GM12878 (cell line): ENCODE measurements around the gene CDKN1C. TPM values are rescaled to one million over a fixed set of nuclear protein-coding genes. Genes with fewer than 3 reads are reported as not detected.

Source experiments
- ATAC-seq: fragments of 200-7000 bp; cut with Tn5 transposase; 3 replicates; pipeline ENCODE4 v1.9.1; 2020; ENCODE audit warnings: mild to moderate bottlenecking, moderate library complexity
- BruUV-seq: library from RNA; stranded (reverse); fragments of 400-500 nt; replicated peaks from 2 replicates; lab custom pipeline; 2021; lab: Mats Ljungman, UMichigan
- CTCF ChIA-PET: fragments of 300-600 bp; sonication (Branson Sonifier 250); formaldehyde crosslinking; extraction: SDS; loops from one replicate; lab custom pipeline; 2021; ENCODE audit warnings: inconsistent platforms; lab: Yijun Ruan, JAX
- POLR2A ChIA-PET: fragments of 350-600 bp; formaldehyde crosslinking; extraction: SDS; loops from one replicate; lab custom pipeline; 2021; ENCODE audit warnings: inconsistent platforms; lab: Charles Lee
- RAD21 ChIA-PET: fragments of 300-600 bp; sonication (Branson Sonifier 250); formaldehyde crosslinking; loops from one replicate; lab custom pipeline; 2023; ENCODE audit warnings: antibody characterized with exemption; ENCODE audit not compliant: unreplicated experiment; lab: Charles Lee
- SMC1A ChIA-PET: fragments of 300-600 bp; sonication (Branson Sonifier 250); formaldehyde crosslinking; loops from one replicate; lab custom pipeline; 2023; ENCODE audit not compliant: unreplicated experiment, uncharacterized antibody; lab: Charles Lee
- DNase-seq: peaks from one replicate; pipeline ENCODE4 v3.0.0-alpha.2; 2011; ENCODE audit warnings: low read depth, low spot score
- FAIRE-seq: peaks from 3 replicates; lab custom pipeline; 2011; peaks lifted over from hg19 to GRCh38; lab: Jason Lieb, UNC
- H2AFZ ChIP-seq: 2 replicates; pipeline ENCODE4 v1.6.0; 2011; ENCODE audit warnings: low read depth, low read length, control low read depth; ENCODE audit not compliant: control insufficient read depth
- H3K27ac ChIP-seq: 2 replicates; pipeline ENCODE4 v1.5.1; 2011; ENCODE audit warnings: control low read depth; ENCODE audit not compliant: control insufficient read depth, insufficient read depth
- H3K27me3 ChIP-seq, 2 experiments: replicated peaks in 1 of 2; 2 replicates each; pipeline versions ENCODE4 v1.6.0 to v1.6.1; 2011; ENCODE audit warnings: low read length in 1 of 2; ENCODE audit not compliant: control insufficient read depth in 2 of 2, insufficient read depth in 2 of 2
- H3K36me3 ChIP-seq, 2 experiments: 2 replicates each; pipeline ENCODE4 v1.5.1; 2011; ENCODE audit warnings: low read length in 1 of 2; ENCODE audit not compliant: control insufficient read depth in 2 of 2, insufficient read depth in 2 of 2
- H3K4me1 ChIP-seq: 2 replicates; pipeline ENCODE4 v1.6.1; 2011; ENCODE audit warnings: mild to moderate bottlenecking, low read length, moderate library complexity, mixed read lengths; ENCODE audit not compliant: control insufficient read depth, insufficient read depth
- H3K4me2 ChIP-seq: 2 replicates; pipeline ENCODE4 v1.6.0; 2011; ENCODE audit warnings: control low read depth; ENCODE audit not compliant: control insufficient read depth, insufficient read depth
- H3K4me3 ChIP-seq: fragments of 200-600 bp; sonication (generic); 2 replicates; pipeline ENCODE4 v1.5.1; 2016
- H3K79me2 ChIP-seq: 2 replicates; pipeline ENCODE4 v1.6.0; 2011; ENCODE audit warnings: low read length; ENCODE audit not compliant: control insufficient read depth, insufficient read depth
- H3K9ac ChIP-seq: 2 replicates; pipeline ENCODE4 v1.8.0; 2011; ENCODE audit warnings: low read length, control low read depth, mixed read lengths; ENCODE audit not compliant: control insufficient read depth, insufficient read depth
- H3K9me3 ChIP-seq: replicated peaks from 3 replicates; pipeline ENCODE4 v1.5.1; 2011; ENCODE audit warnings: mild to moderate bottlenecking, low read length; ENCODE audit not compliant: control insufficient read depth, insufficient read depth
- H4K20me1 ChIP-seq: 2 replicates; pipeline ENCODE4 v1.6.0; 2011; ENCODE audit not compliant: control insufficient read depth, insufficient read depth
- FOXK2 ChIP-seq: fragments of 450-650 bp; IDR thresholded peaks from 2 replicates; pipeline ENCODE4 v1.6.1; 2017; ENCODE audit warnings: mild to moderate bottlenecking, moderate library complexity
- HCFC1 ChIP-seq: fragments of 150-350 bp; IDR thresholded peaks from 2 replicates; pipeline ENCODE4 v1.6.1; 2014; ENCODE audit warnings: low read length
- HDAC2 ChIP-seq: fragments of 200-600 bp; sonication (generic); IDR thresholded peaks from 2 replicates; pipeline ENCODE4 v1.6.1; 2017
- IRF5 ChIP-seq: fragments of 450-650 bp; IDR thresholded peaks from 2 replicates; pipeline ENCODE4 v1.6.1; 2017; ENCODE audit warnings: borderline replicate concordance
- KDM1A ChIP-seq: fragments of 200-600 bp; sonication (generic); IDR thresholded peaks from 2 replicates; pipeline ENCODE4 v1.6.1; 2016; ENCODE audit warnings: borderline replicate concordance
- LARP7 ChIP-seq: fragments of 450-650 bp; IDR thresholded peaks from 2 replicates; pipeline ENCODE4 v1.6.1; 2017; ENCODE audit warnings: mild to moderate bottlenecking
- RAD51 ChIP-seq: fragments of 450-650 bp; IDR thresholded peaks from 2 replicates; pipeline ENCODE4 v1.6.1; 2016; ENCODE audit warnings: moderate library complexity, mild to moderate bottlenecking, inconsistent platforms
- RFX5 ChIP-seq: IDR thresholded peaks from 2 replicates; pipeline ENCODE4 v1.6.1; 2011; ENCODE audit warnings: low read depth, low read length, improper control_type of control experiment
- SMAD1 ChIP-seq: fragments of 450-650 bp; IDR thresholded peaks from 2 replicates; pipeline ENCODE4 v1.6.1; 2018; ENCODE audit warnings: mild to moderate bottlenecking, low read depth; ENCODE audit not compliant: partially characterized antibody
- WRNIP1 ChIP-seq: IDR thresholded peaks from 2 replicates; pipeline ENCODE4 v1.6.1; 2011; ENCODE audit warnings: low read depth, low read length, improper control_type of control experiment, borderline replicate concordance
- ZNF384 ChIP-seq: IDR thresholded peaks from 2 replicates; pipeline ENCODE4 v1.6.1; 2012; ENCODE audit warnings: low read depth, mild to moderate bottlenecking, low read length, improper control_type of control experiment, borderline replicate concordance
- WGBS: methylation state at CpG from one replicate; pipeline ENCODE4 v1.1.6; 2016; ENCODE audit warnings: low lambda C conversion rate; ENCODE audit not compliant: insufficient replicate concordance, insufficient coverage; ENCODE audit errors: missing lambda C conversion rate; 5-methylcytosine and 5-hydroxymethylcytosine counted together
- in situ Hi-C: fragments of 300-500 bp; cut with MboI; formaldehyde crosslinking; loops from 9 replicates; pipeline ENCODE4 v1.14.3; 2018; ENCODE audit warnings: mixed read lengths
- intact Hi-C: fragments of 100-400 bp; cut with micrococcal nuclease; formaldehyde crosslinking; loops from one replicate; pipeline ENCODE4 v1.14.2; 2022; ENCODE audit not compliant: unreplicated experiment
- polyA plus RNA-seq, 11 experiments: library from polyadenylated mRNA; depleted of rRNA in 4 of 11; unstranded in 6 of 11; stranded (reverse) in 5 of 11; fragments of >200 nt; fragmentation: Nextera tagmentation in 4 of 11; fragmentation: Illumina TruSeq in 1 of 11; extraction: Ambion mirVana in 4 of 11; extraction: Trizol in 1 of 11; gene quantifications; 1 replicate in 1 of 11; 2 replicates in 10 of 11; pipeline versions ENCODE4 v1.2.1 to v1.2.3, GENCODE V29; 2011 to 2016; ENCODE audit warnings: inconsistent platforms in 2 of 11, missing spikeins in 2 of 11, low read depth in 1 of 11
- total RNA-seq, 4 experiments: library from RNA; depleted of rRNA in 3 of 4; stranded (reverse); fragments of >200 nt in 3 of 4; fragmentation: Illumina TruSeq in 1 of 4; extraction: Trizol in 1 of 4; gene quantifications; 2 replicates each; pipeline versions ENCODE4 v1.2.1 to v1.2.3, GENCODE V29; 2013 to 2021

CDKN1C gene
- total and polyA plus RNA-seq, 10 of the 15 experiments (the other 5 are each of a cell fraction or from before 2014, with no cell fraction given), result 0.05 to 0.21 (median 0.14) TPM; not detected in 7

GRCh38 chr11:2853401-2853800, 32.2 kb downstream of the CDKN1C start:
- WGBS, result 48% methylated on average over 12 of the region's 12 CpGs
- H3K79me2 ChIP-seq, result no peaks in the 10 kb centered on the region
- ChIA-PET CTCF (interaction anchor here (0.6 kb wide), 1 partner anchor 284 kb away, joined by 3 read pairs; no protein-coding TSS in a partner anchor), RAD21 (interaction anchor here (0.6 kb wide), 1 partner anchor 138 kb away, joined by 3 read pairs; no protein-coding TSS in a partner anchor), POLR2A (no interaction called here), SMC1A (no interaction called here)
- no peaks in the 10 kb centered on the region for H3K36me3 ChIP-seq
- H2AFZ ChIP-seq, result no peak overlapping the region
- intact Hi-C loops, result no loop called here
- H3K4me1 ChIP-seq, result no peaks in the 10 kb centered on the region
- H3K27ac ChIP-seq, result no peak overlapping the region
- H3K4me3 ChIP-seq, result no peak overlapping the region
- H3K9me3 ChIP-seq, result no peaks in the 10 kb centered on the region
- DNase-seq (no peak), ATAC-seq (no peak)
- H3K27me3 ChIP-seq, result no peaks in the 10 kb centered on the region; a peak in 1 of 4 replicates
- H3K9ac ChIP-seq, result no peak overlapping the region
- BruUV-seq, result no TSS peak
- no peak overlapping the region for H3K4me2 ChIP-seq
- no peak for TF ChIP-seq KDM1A
- TF ChIP-seq LARP7, result no peak
- TF ChIP-seq ZNF384, result no peak
- TF ChIP-seq FOXK2, result no peak
- no peak for TF ChIP-seq SMAD1
- TF ChIP-seq IRF5, result no peak
- no peak for TF ChIP-seq RFX5
- TF ChIP-seq HDAC2, result no peak
- TF ChIP-seq RAD51, result no peak
- no peak for TF ChIP-seq HCFC1
- no peak for TF ChIP-seq WRNIP1
- TF ChIP-seq, all 136 proteins: peak for 0
- no peaks in the 10 kb centered on the region for H4K20me1 ChIP-seq
- no peak for FAIRE-seq
- in situ Hi-C loops, result no loop called here
